HUES64 (cell line): ENCODE results near the gene SIRT5.

ENCODE experiments used
- H3K27ac ChIP-seq: 2 replicates; pipeline ENCODE4 v1.7.0; 2013; ENCODE audit warnings: low read depth, low read length, inconsistent platforms
- H3K27me3 ChIP-seq: 2 replicates; pipeline ENCODE4 v1.6.1; 2013; ENCODE audit warnings: mild to moderate bottlenecking, low read length; ENCODE audit not compliant: insufficient read depth
- H3K36me3 ChIP-seq: 2 replicates; pipeline ENCODE4 v1.6.1; 2013; ENCODE audit warnings: mild to moderate bottlenecking, low read length; ENCODE audit not compliant: insufficient read depth
- H3K4me1 ChIP-seq: 2 replicates; pipeline ENCODE4 v1.6.1; 2013; ENCODE audit warnings: mild to moderate bottlenecking, low read length, moderate library complexity; ENCODE audit not compliant: insufficient read depth
- H3K4me3 ChIP-seq: 2 replicates; pipeline ENCODE4 v1.5.1; 2013; ENCODE audit warnings: mild to moderate bottlenecking, low read length, moderate library complexity
- H3K9ac ChIP-seq: 2 replicates; pipeline ENCODE4 v1.6.1; 2013; ENCODE audit warnings: mild to moderate bottlenecking, low read depth, low read length
- H3K9me3 ChIP-seq: 2 replicates; pipeline ENCODE4 v1.6.1; 2013; ENCODE audit warnings: low read depth, low read length; ENCODE audit not compliant: insufficient read depth
- WGBS: fragments of 150-250, 120-280 bp; methylation state at CpG from one replicate; pipeline ENCODE4 v1.1.7; 2013; ENCODE audit warnings: missing lambda C conversion rate; 5-methylcytosine and 5-hydroxymethylcytosine counted together

SIRT5 gene

DNA sequence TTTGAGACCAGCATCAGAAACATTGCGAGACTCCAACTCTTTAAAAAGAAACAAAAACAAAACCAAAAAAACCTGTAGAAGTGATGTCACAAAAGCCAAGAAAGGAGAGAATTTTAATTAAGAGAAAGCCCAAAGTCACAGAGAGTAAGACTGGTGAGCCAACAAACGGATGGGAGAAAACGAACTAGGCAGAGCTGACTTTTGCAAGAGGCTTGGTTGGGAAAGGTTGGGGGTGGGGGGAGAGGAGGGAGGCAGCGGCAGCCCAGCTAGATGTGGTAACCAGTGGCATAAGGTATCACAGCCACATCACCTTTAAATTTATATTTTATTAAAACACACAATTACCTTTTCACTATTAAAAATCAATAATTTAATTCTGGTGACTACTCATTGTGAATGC, 64.2 kb downstream of the SIRT5 start:
- Histone ChIP-seq H3K27ac (no peak overlapping the region), H3K9ac (no peak overlapping the region), H3K36me3 (peaks cover 54% of the 10 kb centered on the region), H3K9me3 (no peaks in the 10 kb centered on the region), H3K27me3 (no peaks in the 10 kb centered on the region), H3K4me3 (no peak overlapping the region), H3K4me1 (peaks cover 42% of the 10 kb centered on the region)
- WGBS: 88% methylated on average over 2 of the region's 4 CpGs

DNA sequence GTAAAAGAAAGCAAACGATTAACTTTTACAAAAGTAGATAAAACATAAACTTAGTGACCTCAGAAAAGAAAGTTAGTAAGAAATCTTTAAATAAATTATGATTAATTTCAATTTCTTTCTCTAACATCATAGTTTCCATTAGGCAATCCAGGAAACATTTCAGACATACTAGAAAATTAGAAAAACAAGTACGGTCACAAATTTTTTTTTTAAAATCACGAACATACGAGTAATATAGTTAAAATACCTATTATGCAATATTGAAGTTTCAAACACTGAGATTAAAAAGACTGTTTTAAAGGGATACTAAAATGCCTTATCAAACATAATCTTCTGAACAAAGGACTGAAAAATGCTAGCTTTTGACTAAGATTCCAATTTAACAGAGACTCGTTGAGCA, 66.9 kb downstream of the SIRT5 start:
- Histone ChIP-seq H3K4me1 (peaks cover 28% of the 10 kb centered on the region), H3K27ac (no peak overlapping the region), H3K27me3 (no peaks in the 10 kb centered on the region), H3K36me3 (peaks cover 62% of the 10 kb centered on the region), H3K9ac (no peak overlapping the region), H3K4me3 (no peak overlapping the region), H3K9me3 (no peaks in the 10 kb centered on the region)
- no CpG with 5 or more reads among the region's 5 CpGs for WGBS

DNA sequence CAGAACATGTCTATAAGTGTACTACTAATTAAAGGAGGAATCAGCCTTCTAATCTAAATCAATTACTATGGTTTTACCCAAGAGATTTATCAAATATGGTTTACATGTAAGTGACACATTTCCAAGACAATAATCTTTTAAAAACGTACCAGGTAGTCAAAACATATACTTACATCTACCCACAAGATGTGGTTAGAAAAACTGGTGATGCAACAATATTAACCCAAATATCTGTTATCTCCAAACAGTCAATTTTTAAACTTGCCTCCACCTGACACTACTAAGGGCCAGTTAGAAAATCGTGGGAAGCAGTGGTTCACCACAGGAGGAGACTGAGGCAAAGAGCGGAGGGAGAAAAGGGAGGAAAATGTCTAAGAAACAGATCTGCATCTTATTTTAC, 68.7 kb downstream of the SIRT5 start:
- Histone ChIP-seq H3K9ac (no peak overlapping the region), H3K27ac (no peak overlapping the region), H3K36me3 (peaks cover 50% of the 10 kb centered on the region), H3K9me3 (no peaks in the 10 kb centered on the region), H3K4me3 (no peak overlapping the region), H3K4me1 (peaks cover 14% of the 10 kb centered on the region; the same call in 1 of the 2 replicates), H3K27me3 (no peaks in the 10 kb centered on the region)
- 95% methylated on average over 3 of the region's 3 CpGs for WGBS

DNA sequence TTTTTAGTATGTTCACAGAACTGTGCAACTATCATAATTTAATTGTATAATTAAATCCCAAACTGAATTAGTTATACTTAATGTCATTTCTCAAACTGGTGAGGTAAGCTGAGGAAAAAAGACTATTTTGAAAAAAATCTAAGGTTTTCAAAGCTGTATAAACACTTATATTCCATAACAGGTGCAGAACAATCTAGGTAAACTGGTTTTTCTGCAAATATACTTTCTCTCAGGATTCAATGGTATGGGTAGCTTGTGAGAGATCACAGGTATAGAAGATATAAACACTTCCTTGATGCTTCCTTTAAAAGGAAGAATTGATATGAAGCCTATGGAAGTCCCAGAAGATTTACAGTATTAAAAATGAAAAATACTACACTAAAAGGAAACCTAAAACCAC, 74.4 kb downstream of the SIRT5 start:
- H3K4me3 ChIP-seq: no peak overlapping the region

DNA sequence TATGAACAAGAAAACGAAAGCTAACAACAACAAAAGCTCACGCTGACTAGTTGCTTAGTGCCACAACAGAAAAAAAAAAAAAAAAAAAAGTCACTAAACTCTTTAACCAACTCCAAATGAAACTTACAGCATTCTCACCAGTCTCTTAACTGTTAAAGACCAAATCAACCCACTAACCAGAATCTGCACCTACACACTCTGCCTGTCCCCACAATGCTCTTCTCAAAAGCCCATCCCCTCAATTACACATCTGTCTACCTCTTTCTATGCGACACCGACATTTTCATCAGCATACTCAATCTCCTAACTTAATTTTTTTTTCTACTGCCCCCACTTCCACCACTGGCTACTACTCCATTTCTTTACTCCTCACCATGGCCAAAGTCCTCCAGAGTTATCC, 75.0 kb downstream of the SIRT5 start:
- Histone ChIP-seq H3K9me3 (no peaks in the 10 kb centered on the region), H3K4me3 (no peak overlapping the region), H3K4me1 (no peaks in the 10 kb centered on the region), H3K27me3 (no peaks in the 10 kb centered on the region), H3K9ac (no peak overlapping the region), H3K27ac (no peak overlapping the region), H3K36me3 (peaks cover 15% of the 10 kb centered on the region)
- 93% methylated on average over 4 of the region's 4 CpGs for WGBS

More for the DNA sequence above, 74.4 kb downstream of the SIRT5 start:
- peaks cover 19% of the 10 kb centered on the region for H3K36me3 ChIP-seq
- no peaks in the 10 kb centered on the region for H3K9me3 ChIP-seq
- H3K4me1 ChIP-seq: no peaks in the 10 kb centered on the region
- no peak overlapping the region for H3K9ac ChIP-seq
- H3K27ac ChIP-seq: no peak overlapping the region
- H3K27me3 ChIP-seq: no peaks in the 10 kb centered on the region

DNA sequence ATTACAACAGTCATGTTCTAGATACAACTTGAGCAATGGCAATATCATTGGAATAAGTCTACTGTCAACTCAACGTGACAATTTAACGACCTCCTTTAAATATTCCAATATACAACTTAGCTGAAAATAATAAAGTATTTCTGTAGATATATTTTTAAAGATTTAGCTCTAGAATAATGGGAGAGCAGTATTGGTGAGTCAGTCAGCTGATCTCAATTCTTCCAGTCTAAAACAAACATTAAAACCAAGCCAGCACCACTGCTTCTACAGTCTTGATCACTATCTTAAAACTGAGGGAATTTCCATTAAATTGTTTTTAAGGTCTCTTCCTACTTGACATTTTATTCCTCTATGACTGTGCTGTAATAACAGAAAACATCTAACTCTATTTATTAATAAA, 78.9 kb downstream of the SIRT5 start:
- no peak overlapping the region for H3K27ac ChIP-seq
- H3K27me3 ChIP-seq: no peaks in the 10 kb centered on the region
- H3K4me1 ChIP-seq: peaks cover 5% of the 10 kb centered on the region; the same call in 1 of the 2 replicates
- no CpG with 5 or more reads among the region's 2 CpGs for WGBS
- H3K9ac ChIP-seq: no peak overlapping the region
- peaks cover 16% of the 10 kb centered on the region; the same call in 1 of the 2 replicates for H3K36me3 ChIP-seq
- H3K9me3 ChIP-seq: no peaks in the 10 kb centered on the region
- no peak overlapping the region for H3K4me3 ChIP-seq

DNA sequence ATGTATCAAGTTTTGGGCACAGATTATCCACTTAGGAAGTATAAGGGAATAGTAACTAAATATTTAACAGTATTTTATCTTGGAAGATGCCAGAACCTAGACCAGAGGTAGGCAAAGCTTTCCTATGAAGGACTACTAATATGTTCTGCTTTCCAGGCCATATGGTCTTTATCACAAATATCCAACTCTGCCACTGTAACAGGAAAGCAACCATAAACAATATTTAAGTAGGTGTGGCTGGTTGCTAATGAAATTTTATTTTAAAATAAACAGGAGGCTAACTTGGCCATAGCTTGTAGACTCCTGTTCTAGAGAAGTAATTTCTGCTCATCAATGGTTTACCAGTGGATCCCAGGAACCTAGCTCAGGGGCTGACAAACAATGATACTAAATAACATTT, 80.1 kb downstream of the SIRT5 start:
- Histone ChIP-seq H3K9ac (no peak overlapping the region), H3K27ac (no peak overlapping the region), H3K36me3 (peaks cover 16% of the 10 kb centered on the region; the same call in 1 of the 2 replicates), H3K9me3 (no peaks in the 10 kb centered on the region), H3K4me1 (peaks cover 5% of the 10 kb centered on the region; the same call in 1 of the 2 replicates), H3K27me3 (no peaks in the 10 kb centered on the region), H3K4me3 (no peak overlapping the region)

DNA sequence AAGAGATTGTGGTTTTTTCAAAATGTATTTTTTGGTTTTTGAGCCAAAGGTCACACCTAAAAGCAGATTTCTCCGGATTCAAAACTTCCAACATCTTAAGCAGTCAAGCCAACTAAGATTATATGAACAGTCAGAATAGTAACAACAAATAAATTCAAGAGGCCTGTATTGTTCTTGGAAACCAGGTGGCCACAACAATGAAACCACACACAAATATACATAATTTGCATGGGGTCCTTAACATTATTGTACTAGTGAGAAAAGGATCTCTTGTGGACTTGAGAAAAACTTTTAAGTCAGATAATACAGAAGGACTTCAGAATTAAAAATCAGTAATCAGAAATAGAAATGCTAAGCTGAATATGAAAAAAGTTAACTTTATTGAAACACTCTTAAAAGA, 81.3 kb downstream of the SIRT5 start:
- WGBS: 100% methylated on average over 1 of the region's 1 CpG

DNA sequence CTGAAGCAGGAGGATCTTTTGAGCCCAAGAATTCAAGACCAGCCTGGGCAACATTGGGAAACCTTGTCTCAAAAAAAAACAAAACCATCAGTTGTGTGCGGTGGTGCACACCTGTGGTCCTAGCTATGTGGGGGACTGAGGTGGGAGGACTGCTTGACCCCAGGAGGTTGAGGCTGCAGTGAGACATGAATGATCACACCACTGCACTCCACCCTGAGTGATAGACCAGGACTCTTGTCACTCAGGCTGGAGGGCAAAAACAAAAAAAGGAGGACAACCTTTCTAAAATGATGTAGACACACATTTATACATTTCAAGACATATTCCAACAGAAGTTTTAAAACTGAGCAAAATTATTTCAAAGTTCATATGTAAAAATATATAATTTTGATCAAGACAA, 85.9 kb downstream of the SIRT5 start:
- Histone ChIP-seq H3K9ac (no peak overlapping the region), H3K9me3 (no peaks in the 10 kb centered on the region), H3K36me3 (peaks cover 4% of the 10 kb centered on the region; the same call in 1 of the 2 replicates), H3K4me1 (peaks cover 18% of the 10 kb centered on the region), H3K4me3 (no peak overlapping the region), H3K27me3 (no peaks in the 10 kb centered on the region), H3K27ac (no peak overlapping the region)
- 100% methylated on average over 1 of the region's 1 CpG for WGBS

More for the DNA sequence above, 81.3 kb downstream of the SIRT5 start:
- Histone ChIP-seq H3K4me3 (no peak overlapping the region), H3K36me3 (peaks cover 12% of the 10 kb centered on the region; the same call in 1 of the 2 replicates), H3K4me1 (peaks cover 5% of the 10 kb centered on the region; the same call in 1 of the 2 replicates), H3K27ac (no peak overlapping the region), H3K27me3 (no peaks in the 10 kb centered on the region), H3K9me3 (no peaks in the 10 kb centered on the region), H3K9ac (no peak overlapping the region)

DNA sequence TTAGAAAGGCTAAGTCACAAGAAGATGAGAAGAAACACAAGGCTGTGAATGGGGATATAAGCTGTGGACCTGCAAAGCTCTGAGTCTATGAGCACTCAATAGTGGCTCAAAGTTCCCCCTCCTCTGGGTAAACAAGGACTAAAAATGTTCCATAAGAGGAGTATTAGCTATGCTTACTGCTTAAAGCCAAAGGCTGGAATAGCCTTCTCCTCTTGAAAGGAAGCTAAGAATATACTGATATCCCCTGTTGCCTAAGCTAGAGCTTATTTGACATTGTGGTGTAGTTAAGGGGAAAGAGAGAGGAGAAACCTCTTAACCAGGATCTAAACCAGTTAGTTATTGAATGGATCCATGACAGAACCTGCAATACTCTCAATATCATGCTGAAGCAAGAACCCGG, 86.5 kb downstream of the SIRT5 start:
- H3K36me3 ChIP-seq: peaks cover 4% of the 10 kb centered on the region; the same call in 1 of the 2 replicates
- no peaks in the 10 kb centered on the region for H3K9me3 ChIP-seq
- H3K4me3 ChIP-seq: no peak overlapping the region
- H3K4me1 ChIP-seq: peaks cover 15% of the 10 kb centered on the region
- no peaks in the 10 kb centered on the region for H3K27me3 ChIP-seq
- WGBS: no CpG with 5 or more reads among the region's 1 CpG
- H3K27ac ChIP-seq: no peak overlapping the region
- H3K9ac ChIP-seq: no peak overlapping the region

DNA sequence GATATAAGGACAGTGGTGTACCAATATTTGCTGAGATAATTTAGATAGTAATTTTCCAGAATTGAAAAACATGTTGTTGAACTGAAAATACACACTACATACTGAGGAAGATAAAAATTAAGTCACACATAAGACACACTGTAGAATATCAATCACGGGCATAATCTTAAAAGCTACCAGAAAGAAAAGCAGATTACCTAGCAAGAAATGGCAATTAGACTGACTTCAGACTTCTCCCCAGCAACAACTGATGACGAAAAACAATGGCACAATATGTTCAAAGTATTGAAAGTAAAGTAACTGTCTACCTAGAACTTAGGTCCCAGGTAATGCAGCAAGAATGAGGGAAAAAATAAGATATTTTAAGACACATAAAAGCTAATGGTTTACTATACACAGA, 87.2 kb downstream of the SIRT5 start:
- Histone ChIP-seq H3K27me3 (no peaks in the 10 kb centered on the region), H3K4me1 (peaks cover 13% of the 10 kb centered on the region), H3K36me3 (peaks cover 4% of the 10 kb centered on the region; the same call in 1 of the 2 replicates), H3K27ac (no peak overlapping the region), H3K4me3 (no peak overlapping the region), H3K9me3 (no peaks in the 10 kb centered on the region), H3K9ac (no peak overlapping the region)
- WGBS: 88% methylated on average over 2 of the region's 2 CpGs

DNA sequence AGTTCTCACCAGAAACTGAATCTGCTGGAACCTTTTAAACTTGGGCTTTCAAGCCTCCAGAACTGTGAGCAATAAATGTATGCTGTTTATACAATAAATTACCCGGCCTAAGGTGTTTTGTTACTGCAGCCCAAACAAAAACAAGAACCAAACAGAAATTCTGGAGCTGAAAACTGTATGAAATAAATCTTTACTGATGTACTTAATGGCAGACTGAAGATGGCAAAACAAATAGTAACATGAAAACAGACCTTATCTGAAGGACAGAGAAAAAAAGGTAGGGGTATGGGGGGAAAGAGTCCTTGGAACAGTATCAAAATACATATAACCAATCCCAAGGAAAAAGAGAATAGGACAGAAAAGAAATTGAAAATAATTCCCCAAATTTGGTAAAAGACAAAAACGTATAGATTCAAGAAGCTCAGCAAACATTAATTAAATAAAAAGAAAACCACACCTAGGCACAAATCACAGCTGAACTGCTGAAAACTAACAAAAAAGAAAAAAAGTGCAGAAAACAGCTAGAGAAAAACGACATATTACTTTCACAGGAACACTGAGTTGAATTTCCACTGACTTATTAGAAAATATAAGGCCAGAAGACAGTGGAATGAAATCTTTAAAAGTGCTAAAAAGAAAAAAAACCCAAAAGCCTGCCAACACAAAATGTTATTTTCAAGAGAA, 88.4 kb downstream of the SIRT5 start:
- no peak overlapping the region for H3K4me3 ChIP-seq
- H3K9ac ChIP-seq: no peak overlapping the region
- H3K27me3 ChIP-seq: no peaks in the 10 kb centered on the region
- WGBS: 100% methylated on average over 1 of the region's 3 CpGs
- H3K36me3 ChIP-seq: no peaks in the 10 kb centered on the region
- H3K9me3 ChIP-seq: no peaks in the 10 kb centered on the region
- peaks cover 13% of the 10 kb centered on the region for H3K4me1 ChIP-seq
- H3K27ac ChIP-seq: no peak overlapping the region
